CD4-positive, alpha-beta T cell treated with Interleukin-2 at 100 ng/mL for 4 hours (primary cell): Measurements from ENCODE around the gene RAB31.
"Not testable (repeated sequence)": the region's sequence is repeated elsewhere in the genome, so short reads cannot be mapped to it uniquely, and the experiment has no call there.

Experiments used
- DNase-seq: peaks from one replicate; pipeline ENCODE4 v3.0.0-alpha.2; 2020; ENCODE audit warnings: low spot score

RAB31 gene

DNA sequence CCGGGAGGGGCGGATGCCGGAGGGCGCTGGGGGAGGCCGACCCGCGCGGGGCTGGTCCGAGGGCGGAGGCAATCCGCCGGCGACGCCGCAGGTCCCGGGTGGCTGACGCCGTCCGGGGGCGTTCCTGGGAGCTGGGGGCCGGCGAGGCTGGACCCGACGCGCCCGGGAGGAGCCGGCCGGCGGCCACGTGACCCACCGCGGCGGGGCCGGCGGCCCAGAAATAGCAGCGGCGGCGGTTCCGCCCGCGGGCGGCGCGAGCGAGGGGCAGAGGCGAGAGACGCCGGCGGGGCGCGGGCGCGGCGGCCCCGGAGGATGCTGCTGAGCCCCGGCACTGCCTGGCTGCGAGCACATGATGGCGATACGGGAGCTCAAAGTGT is at the start of gene RAB31:
Gene RAB31 (plus strand): TSS at position 245 of the 377 bp plus-strand sequence. CDS start 105 bp downstream, at position 350.
- no peak for DNase-seq

DNA sequence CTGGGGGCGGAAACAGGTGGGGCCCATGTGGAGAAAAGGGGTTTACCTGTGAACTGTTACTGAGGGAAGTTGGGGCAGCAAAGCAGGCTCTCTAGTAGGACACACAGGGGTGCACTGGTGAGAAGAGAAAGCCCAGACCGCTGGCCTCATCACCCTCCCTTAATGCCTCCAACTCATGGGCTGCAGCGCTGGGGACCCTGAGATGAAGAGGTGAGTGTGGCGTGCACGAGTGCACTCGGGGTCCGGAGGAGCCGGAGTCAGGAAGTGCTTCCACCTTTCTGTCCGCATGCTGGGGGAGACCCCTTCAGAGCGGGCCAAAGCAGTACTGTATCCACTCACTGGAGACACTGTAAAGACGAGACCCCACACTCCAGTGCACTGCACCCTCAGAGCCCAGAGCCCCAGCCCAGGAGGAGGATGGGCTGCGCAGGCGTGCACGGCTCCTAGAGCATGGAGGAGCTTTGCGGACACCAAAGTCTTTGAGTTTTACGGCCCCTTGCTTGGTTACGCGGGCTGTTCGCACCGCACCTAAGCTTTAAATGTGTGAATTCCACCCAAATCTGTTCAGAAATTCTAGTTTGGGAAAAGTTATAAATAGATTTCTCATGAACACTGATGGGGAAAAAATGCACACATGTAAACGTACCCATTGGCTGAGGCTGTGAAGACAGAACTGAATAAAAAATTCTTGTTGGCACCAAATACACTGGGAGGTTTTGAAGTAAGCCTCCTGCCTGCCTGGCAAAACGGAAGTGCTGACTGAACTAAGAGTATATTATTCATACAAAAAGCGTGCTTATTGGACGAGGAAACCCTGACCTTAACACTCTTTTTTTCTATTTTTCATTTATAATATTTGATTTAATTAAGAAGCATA is 48.4 kb upstream of the RAB31 start:
- no peak for DNase-seq

- DNase-seq = no peak
These were observed 46.5 kb upstream of the RAB31 start for GRCh38 chr18:9661564-9661963.

DNA sequence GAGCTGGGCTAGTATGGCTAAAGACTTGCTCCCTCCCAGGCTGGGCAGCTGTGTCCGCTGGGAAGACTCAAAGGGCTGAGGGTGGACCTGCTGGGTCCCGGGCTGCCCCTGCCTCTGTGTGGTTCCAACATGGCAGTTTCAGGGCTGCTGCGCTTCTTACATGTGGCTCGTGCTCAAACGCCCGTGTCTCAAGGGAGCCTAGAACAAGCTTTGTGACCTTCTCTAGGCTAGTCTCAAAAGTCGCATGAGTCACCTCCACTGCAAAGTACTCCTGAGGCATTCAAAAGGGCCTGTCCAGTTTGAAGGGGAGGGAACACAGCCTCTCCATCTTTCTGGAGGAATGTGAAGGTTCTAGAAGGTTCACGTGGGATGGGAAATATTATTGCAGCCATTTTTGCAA is 44.7 kb upstream of the RAB31 start:
- DNase-seq = no peak

- no peak for DNase-seq
These were observed 42.8 kb upstream of the RAB31 start for GRCh38 chr18:9665314-9665713.

GRCh38 chr18:9666548-9666947 is 41.6 kb upstream of the RAB31 start:
- no peak for DNase-seq

DNA sequence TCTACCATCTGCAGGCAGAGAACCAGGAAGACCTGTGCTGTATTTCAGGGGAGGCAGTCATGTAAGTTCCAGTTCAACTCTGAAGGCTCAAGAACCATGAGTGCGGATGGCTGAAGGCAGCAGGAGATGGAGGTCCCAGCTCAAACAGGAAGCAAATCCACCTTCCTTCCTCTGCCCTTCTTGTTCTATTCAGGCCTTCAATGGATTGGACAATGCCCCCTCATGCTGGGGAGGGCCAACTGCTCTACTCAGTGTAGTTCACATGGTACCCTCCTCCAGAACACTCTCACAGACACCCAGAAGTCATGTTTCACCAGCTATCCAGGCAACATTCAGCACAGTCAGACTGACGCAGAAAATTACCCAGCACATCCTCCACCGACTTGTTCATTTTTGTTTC is 39.1 kb upstream of the RAB31 start:
- DNase-seq = no peak

- no peak for DNase-seq
These were observed 36.9 kb upstream of the RAB31 start for GRCh38 chr18:9671214-9671613.

- peak; percentile 29 for DNase-seq
These were observed 34.5 kb upstream of the RAB31 start for GRCh38 chr18:9673296-9674251.

- not testable (repeated sequence) for DNase-seq
These were observed 29.9 kb upstream of the RAB31 start for GRCh38 chr18:9678216-9678615.

DNA sequence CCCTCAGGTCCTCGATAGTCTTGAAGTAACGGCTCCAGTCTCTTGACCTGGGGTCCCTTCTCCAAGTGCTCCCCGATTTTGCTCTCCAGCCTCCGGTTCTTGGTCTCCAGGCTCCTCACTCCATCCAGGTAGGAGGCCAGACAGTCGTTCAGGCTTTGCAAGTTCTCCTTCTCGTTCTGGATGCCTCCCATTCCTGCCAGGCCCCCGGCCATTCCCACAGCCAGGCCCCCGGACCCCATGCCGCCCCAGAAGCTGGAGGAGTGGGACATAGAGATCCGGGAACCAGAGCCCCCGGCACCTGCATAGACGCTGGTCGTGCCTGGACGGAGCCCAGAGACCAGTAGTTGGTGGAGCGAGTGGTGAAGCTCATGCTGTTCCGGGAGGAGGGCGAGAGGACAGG is 29.0 kb upstream of the RAB31 start:
- no peak for DNase-seq

DNA sequence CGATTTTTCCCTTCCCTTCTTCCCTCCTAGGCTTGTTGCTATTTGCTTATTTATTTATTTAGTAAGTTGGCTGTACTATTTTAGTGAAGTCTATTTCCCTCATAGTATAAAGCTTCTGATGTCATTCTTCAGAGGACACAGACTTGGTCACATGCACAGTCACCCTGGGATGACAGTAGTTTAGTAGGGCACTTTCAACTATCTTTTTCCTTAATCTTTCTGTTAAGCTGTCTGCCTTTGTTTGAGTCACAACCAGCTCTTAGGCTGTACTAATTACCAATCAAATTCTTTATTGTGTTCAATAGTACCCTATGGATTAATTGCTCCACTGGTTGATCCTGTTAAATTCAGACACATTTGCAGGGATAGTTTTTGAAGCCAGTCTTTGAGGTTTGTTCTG is 26.9 kb upstream of the RAB31 start:
- DNase-seq = no peak

- no peak for DNase-seq
These were observed 25.5 kb upstream of the RAB31 start for GRCh38 chr18:9682572-9682971.

GRCh38 chr18:9683418-9684396 is 24.4 kb upstream of the RAB31 start:
- DNase-seq = no peak

- DNase-seq = no peak
These were observed 23.1 kb upstream of the RAB31 start for GRCh38 chr18:9684881-9685614.

DNA sequence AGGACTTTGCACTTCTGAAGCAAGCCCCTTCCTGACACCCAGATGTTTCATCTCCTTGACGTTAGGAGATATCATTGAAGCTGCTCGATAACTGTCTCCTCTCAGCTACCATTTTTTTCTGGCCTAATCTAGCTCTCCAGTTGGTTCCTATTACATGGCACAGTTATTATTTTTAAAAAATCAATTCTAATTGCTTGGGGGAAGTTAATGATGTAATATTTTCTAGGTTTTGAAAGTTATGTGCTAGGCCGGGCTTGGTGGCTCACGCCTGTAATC is 22.5 kb upstream of the RAB31 start:
- DNase-seq = no peak

GRCh38 chr18:9688036-9688741 is 19.9 kb upstream of the RAB31 start:
- no peak for DNase-seq

DNA sequence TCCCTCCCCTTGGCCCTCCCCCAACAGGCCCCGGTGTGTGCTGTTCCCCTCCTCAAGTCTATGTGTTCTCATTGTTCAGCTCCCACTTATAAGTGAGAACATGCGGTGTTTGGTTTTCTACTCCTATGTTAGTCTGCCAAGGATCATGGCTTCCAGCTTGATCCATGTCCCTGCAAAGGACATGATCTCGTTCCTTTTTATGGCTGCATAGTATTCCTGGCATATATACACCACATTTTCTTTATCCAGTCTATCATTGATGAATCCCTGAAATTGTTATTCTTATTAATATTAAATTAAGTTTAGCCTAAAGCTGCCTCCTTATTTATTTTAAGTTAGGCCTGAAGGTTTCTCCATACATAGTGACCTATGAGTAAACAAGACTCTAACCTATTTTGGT is 18.8 kb upstream of the RAB31 start:
- DNase-seq = no peak

DNA sequence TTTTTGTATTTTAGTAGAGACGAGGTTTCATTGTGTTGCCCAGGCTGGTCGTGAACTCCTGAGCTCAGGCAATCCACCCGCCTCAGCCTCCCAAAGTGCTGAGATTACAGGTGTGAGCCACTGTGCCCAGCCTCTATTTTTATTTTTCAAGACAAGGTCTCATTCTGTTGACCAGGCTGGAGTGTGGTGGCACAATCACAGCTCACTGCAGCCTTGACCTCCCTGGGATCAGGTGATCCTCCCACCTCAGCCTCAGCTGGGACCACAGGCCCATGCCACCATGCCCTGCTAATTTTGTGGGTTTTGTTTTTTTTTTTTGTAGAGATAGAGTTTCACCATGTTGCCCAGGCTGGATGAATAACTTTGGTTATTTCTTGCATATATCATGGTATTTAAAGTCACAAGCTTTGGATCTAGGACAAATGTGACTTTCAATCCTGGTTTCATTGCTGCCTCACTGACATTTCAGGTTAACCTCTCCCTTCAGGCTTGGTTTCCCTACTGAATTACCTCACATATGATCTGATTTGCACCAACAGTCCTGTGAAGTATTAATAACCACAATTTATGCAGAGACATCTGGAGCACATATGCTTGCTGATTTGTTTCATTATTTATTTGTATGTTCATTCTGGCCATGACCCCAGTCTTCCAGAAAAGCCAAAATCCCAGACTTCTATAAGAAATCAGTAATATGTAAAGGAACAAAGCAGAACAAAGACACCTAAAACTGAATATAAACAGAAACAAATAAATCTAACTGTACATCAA is 17.5 kb upstream of the RAB31 start:
- DNase-seq = no peak

GRCh38 chr18:9691235-9691634 is 16.9 kb upstream of the RAB31 start:
- DNase-seq = no peak
